OCI-LY7 (cell line): ENCODE measurements around the gene APCDD1L. TPM values are rescaled to one million over a fixed set of nuclear protein-coding genes. Genes with fewer than 3 reads are reported as not detected.

Source experiments
- BruUV-seq: library from RNA; stranded (reverse); fragments of 400-500 nt; replicated peaks from 2 replicates; lab custom pipeline; 2021; lab: Mats Ljungman, UMichigan
- CTCF ChIA-PET: fragments of 300-600 bp; sonication (Branson Sonifier 250); formaldehyde crosslinking; loops from one replicate; lab custom pipeline; 2022; ENCODE audit warnings: antibody characterized with exemption; ENCODE audit not compliant: unreplicated experiment; lab: Charles Lee
- POLR2A ChIA-PET: fragments of 300-600 bp; sonication (Branson Sonifier 250); formaldehyde crosslinking; loops from one replicate; lab custom pipeline; 2022; ENCODE audit warnings: antibody characterized with exemption; lab: Charles Lee
- DNase-seq: peaks from one replicate; pipeline ENCODE4 v3.0.0-alpha.2; 2015; ENCODE audit warnings: low spot score
- H2AFZ ChIP-seq: fragments of 200-600 bp; sonication (generic), shearing (Covaris generic); 2 replicates; pipeline ENCODE4 v1.6.1; 2014; ENCODE audit warnings: mild to moderate bottlenecking, antibody characterized with exemption, low read length, moderate library complexity
- H3K27ac ChIP-seq: fragments of 200-600 bp; sonication (generic); 2 replicates; pipeline ENCODE4 v1.5.1; 2014; ENCODE audit warnings: mixed run types, low read depth, mild to moderate bottlenecking, moderate library complexity, low read length, inconsistent platforms; ENCODE audit not compliant: poor library complexity, severe bottlenecking
- H3K36me3 ChIP-seq: fragments of 200-600 bp; sonication (generic); 2 replicates; pipeline ENCODE4 v1.6.1; 2014; ENCODE audit warnings: mild to moderate bottlenecking, antibody characterized with exemption, low read length, moderate library complexity, mixed read lengths; ENCODE audit not compliant: insufficient read depth
- H3K4me1 ChIP-seq: fragments of 200-600 bp; sonication (generic); 2 replicates; pipeline ENCODE4 v1.5.1; 2014; ENCODE audit warnings: mild to moderate bottlenecking, low read length; ENCODE audit not compliant: insufficient read depth, poor library complexity, severe bottlenecking
- H3K4me2 ChIP-seq: fragments of 200-600 bp; sonication (generic); 2 replicates; pipeline ENCODE4 v1.6.1; 2014; ENCODE audit warnings: mild to moderate bottlenecking, low read length
- H3K4me3 ChIP-seq: fragments of 200-600 bp; sonication (generic); 2 replicates; pipeline ENCODE4 v1.5.1; 2014; ENCODE audit warnings: mild to moderate bottlenecking, low read depth, low read length; ENCODE audit not compliant: poor library complexity, severe bottlenecking
- H3K79me2 ChIP-seq: fragments of 200-600 bp; sonication (generic); 2 replicates; pipeline ENCODE4 v1.6.1; 2016; ENCODE audit warnings: low read depth, mild to moderate bottlenecking, low read length, moderate library complexity, mixed read lengths; ENCODE audit not compliant: insufficient read depth
- H3K9me2 ChIP-seq: fragments of 200-600 bp; sonication (generic); 2 replicates; pipeline ENCODE4 v1.6.1; 2016; ENCODE audit warnings: mild to moderate bottlenecking, low read length, mixed read lengths; ENCODE audit not compliant: insufficient read depth
- H3K9me3 ChIP-seq: fragments of 200-600 bp; sonication (generic); 2 replicates; pipeline ENCODE4 v1.6.1; 2014; ENCODE audit warnings: mild to moderate bottlenecking, mixed run types, low read length, mixed read lengths
- H4K20me1 ChIP-seq: fragments of 200-600 bp; sonication (generic); 2 replicates; pipeline ENCODE4 v1.6.1; 2014; ENCODE audit warnings: mild to moderate bottlenecking, antibody characterized with exemption, low read length, moderate library complexity, mixed read lengths; ENCODE audit not compliant: insufficient read depth
- EZH2phosphoT487 ChIP-seq: fragments of 200-600 bp; sonication (generic); IDR thresholded peaks from 2 replicates; pipeline ENCODE4 v1.6.1; 2018; ENCODE audit warnings: low read depth, borderline replicate concordance, mild to moderate bottlenecking, mixed run types, antibody characterized with exemption, low read length, moderate library complexity, mixed read lengths
- intact Hi-C: fragments of 100-400 bp; cut with micrococcal nuclease; formaldehyde crosslinking; loops from one replicate; pipeline ENCODE4 v1.10.0; 2022; ENCODE audit not compliant: unreplicated experiment
- total RNA-seq, 2 experiments: library from RNA; depleted of rRNA in 1 of 2; stranded (reverse); fragments of >200 nt in 1 of 2; shearing (Covaris generic) in 1 of 2; gene quantifications; 2 replicates each; pipeline ENCODE4 v1.2.3, GENCODE V29; 2014 to 2022
- TF ChIP-seq, protein P1 (sequence below): fragments of 200-600 bp; sonication (generic); conservative IDR thresholded peaks from 2 replicates; pipeline ENCODE4 v1.5.1; 2014; ENCODE audit warnings: mild to moderate bottlenecking, antibody characterized with exemption, low read length, moderate library complexity, mixed read lengths

APCDD1L gene
- total RNA-seq, 2 experiments from 2014 or later: not detected

DNA sequence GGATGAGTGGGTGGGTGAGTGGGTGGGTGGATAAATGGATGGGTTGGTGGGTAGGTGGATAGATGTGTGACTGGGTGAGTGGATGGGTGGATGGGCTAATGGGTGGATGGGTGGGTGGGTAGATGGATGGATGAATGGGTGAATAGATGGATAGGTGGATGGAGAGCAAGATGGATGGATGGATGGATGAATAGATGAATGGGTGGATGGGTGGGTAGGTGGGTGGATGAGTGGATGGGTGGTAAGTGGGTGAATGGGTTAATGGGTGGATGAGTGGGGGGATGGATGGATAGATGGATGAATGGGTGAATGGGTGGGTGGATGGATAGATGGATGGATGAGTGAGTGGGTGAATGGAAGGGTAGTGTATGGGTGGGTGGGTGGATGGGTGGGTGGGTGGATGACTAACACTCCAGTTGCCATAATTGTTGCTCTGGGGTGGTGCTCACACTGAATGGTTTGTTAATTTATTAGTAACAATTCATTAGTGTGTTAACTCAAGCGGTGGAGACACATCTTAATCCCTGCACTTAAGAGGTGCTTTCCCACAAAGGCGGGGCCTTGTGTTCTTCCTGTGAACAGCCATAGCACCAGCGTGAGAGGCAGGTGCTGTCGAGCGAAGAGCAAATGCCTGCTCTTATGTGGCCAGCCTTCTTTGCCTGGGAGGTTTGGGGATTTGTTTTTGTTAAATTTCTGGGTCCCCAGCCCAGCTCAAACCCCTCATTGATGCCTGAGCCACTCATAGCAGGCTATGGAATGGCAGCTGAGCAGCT is 4.9 kb upstream of the APCDD1L start:
- H3K4me1 ChIP-seq: no peaks in the 10 kb centered on the region
- H3K27ac ChIP-seq: no peak overlapping the region
- TF ChIP-seq, protein P1, sequence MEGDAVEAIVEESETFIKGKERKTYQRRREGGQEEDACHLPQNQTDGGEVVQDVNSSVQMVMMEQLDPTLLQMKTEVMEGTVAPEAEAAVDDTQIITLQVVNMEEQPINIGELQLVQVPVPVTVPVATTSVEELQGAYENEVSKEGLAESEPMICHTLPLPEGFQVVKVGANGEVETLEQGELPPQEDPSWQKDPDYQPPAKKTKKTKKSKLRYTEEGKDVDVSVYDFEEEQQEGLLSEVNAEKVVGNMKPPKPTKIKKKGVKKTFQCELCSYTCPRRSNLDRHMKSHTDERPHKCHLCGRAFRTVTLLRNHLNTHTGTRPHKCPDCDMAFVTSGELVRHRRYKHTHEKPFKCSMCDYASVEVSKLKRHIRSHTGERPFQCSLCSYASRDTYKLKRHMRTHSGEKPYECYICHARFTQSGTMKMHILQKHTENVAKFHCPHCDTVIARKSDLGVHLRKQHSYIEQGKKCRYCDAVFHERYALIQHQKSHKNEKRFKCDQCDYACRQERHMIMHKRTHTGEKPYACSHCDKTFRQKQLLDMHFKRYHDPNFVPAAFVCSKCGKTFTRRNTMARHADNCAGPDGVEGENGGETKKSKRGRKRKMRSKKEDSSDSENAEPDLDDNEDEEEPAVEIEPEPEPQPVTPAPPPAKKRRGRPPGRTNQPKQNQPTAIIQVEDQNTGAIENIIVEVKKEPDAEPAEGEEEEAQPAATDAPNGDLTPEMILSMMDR: no peak
- TF ChIP-seq EZH2phosphoT487: no peak
- no peak overlapping the region for H3K4me2 ChIP-seq
- no peak overlapping the region for H2AFZ ChIP-seq
- POLR2A ChIA-PET: no interaction called here
- intact Hi-C loops: no loop called here
- CTCF ChIA-PET: no interaction called here
- no peak for DNase-seq
- no peaks in the 10 kb centered on the region for H3K79me2 ChIP-seq
- no peak overlapping the region for H3K4me3 ChIP-seq
- H3K9me2 ChIP-seq: no peaks in the 10 kb centered on the region
- H3K9me3 ChIP-seq: no peaks in the 10 kb centered on the region
- H4K20me1 ChIP-seq: no peaks in the 10 kb centered on the region
- no peaks in the 10 kb centered on the region for H3K36me3 ChIP-seq
- no TSS peak for BruUV-seq

DNA sequence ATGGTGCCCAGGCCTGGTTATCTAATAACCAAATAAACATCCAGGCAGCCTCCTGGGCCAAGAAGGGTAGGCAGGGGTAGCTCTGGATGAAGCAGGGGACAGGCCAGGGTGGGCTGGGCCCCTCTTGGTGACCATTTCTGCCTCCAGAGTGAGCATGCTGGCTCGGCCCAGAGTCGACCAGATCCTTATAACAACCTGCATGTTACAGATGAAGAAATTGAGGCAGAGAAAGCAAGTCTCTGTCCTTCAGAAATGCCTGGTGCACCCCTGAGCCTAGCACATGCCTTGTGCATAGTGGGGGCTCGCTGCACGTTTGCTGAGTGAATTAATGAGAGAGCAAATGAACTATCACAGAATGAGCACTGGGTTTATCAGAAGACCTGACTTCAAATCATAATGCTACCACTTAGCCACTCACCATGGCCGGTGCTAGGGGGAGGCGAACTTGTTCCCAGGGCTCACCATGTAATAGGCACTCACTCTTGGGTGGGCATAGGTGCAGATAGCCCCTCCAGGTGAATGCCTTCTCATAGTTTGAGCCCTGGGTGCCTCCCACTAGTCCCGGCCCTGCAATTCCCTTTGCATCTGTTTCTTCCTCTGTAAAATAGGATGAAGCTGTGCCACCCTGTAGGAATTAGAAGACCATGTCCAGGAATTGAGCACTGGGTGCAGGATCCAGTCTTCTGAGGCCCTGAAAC is 3.8 kb upstream of the APCDD1L start:
- H4K20me1 ChIP-seq: no peaks in the 10 kb centered on the region
- intact Hi-C loops: no loop called here
- no peaks in the 10 kb centered on the region for H3K36me3 ChIP-seq
- no peak overlapping the region for H3K4me3 ChIP-seq
- ChIA-PET POLR2A (interaction anchor here (0.6 kb wide), 1 partner anchor 39 kb away, joined by 3 read pairs; no protein-coding TSS in a partner anchor), CTCF (no interaction called here)
- no peaks in the 10 kb centered on the region for H3K9me3 ChIP-seq
- H3K79me2 ChIP-seq: no peaks in the 10 kb centered on the region
- no peak overlapping the region for H2AFZ ChIP-seq
- no peaks in the 10 kb centered on the region for H3K4me1 ChIP-seq
- TF ChIP-seq EZH2phosphoT487: no peak
- TF ChIP-seq, protein P1: no peak
- no TSS peak for BruUV-seq
- H3K27ac ChIP-seq: no peak overlapping the region
- H3K9me2 ChIP-seq: no peaks in the 10 kb centered on the region
- H3K4me2 ChIP-seq: no peak overlapping the region
- no peak for DNase-seq
